SK-N-SH (cell line): Measurements from ENCODE around the gene ADAMTS16. TPM values are rescaled to one million over a fixed set of nuclear protein-coding genes. Genes with fewer than 3 reads are reported as not detected.

ENCODE experiments used
- CTCF ChIA-PET: fragments of 300-600, 350-600 bp; formaldehyde crosslinking; extraction: SDS; loops from one replicate; lab custom pipeline; 2021; lab: Yijun Ruan, JAX
- POLR2A ChIA-PET: fragments of 350-600 bp; sonication (Branson Sonifier 250); formaldehyde crosslinking; extraction: SDS; loops from one replicate; lab custom pipeline; 2020; ENCODE audit warnings: antibody characterized with exemption, inconsistent platforms; lab: Yijun Ruan, JAX
- DNase-seq: peaks from one replicate; pipeline ENCODE4 v3.0.0; 2012
- H2AFZ ChIP-seq: fragments of 200-600 bp; sonication (generic); 2 replicates; pipeline ENCODE4 v1.8.1; 2016; ENCODE audit warnings: antibody characterized with exemption, mild to moderate bottlenecking, low read depth
- H3F3A ChIP-seq: fragments of 200-600 bp; sonication (generic); replicated peaks from 2 replicates; pipeline ENCODE3; 2016; ENCODE audit warnings: antibody characterized with exemption, mild to moderate bottlenecking; ENCODE audit not compliant: insufficient read depth
- H3K27ac ChIP-seq, 2 experiments: fragments of 200-500 bp in 1 of 2; fragments of 200-600 bp in 1 of 2; sonication (Bioruptor generic) in 1 of 2; sonication (generic), shearing (Covaris generic) in 1 of 2; 2 replicates each; pipeline versions ENCODE4 v1.5.1 to v1.6.1; 2014 to 2016; ENCODE audit warnings: low read depth in 2 of 2, inconsistent platforms in 1 of 2, low read length in 1 of 2, mild to moderate bottlenecking in 1 of 2, mixed read lengths in 1 of 2
- H3K27me3 ChIP-seq: fragments of 200-600 bp; sonication (generic), shearing (Covaris generic); 2 replicates; pipeline ENCODE4 v1.6.1; 2016; ENCODE audit warnings: mixed run types; ENCODE audit not compliant: insufficient read depth
- H3K36me3 ChIP-seq, 2 experiments: fragments of 200-500 bp in 1 of 2; fragments of 200-600 bp in 1 of 2; sonication (Bioruptor generic) in 1 of 2; sonication (generic) in 1 of 2; replicated peaks in 1 of 2; 2 replicates each; pipeline versions ENCODE3 to v1.5.1; 2014 to 2016; ENCODE audit warnings: low read length in 1 of 2, mild to moderate bottlenecking in 1 of 2; ENCODE audit not compliant: insufficient read depth in 2 of 2, control insufficient read depth in 1 of 2
- H3K4me1 ChIP-seq, 2 experiments: fragments of 200-500 bp in 1 of 2; fragments of 200-600 bp in 1 of 2; sonication (Bioruptor generic) in 1 of 2; sonication (generic), shearing (Covaris generic) in 1 of 2; 2 replicates each; pipeline versions ENCODE4 v1.5.1 to v1.6.1; 2014 to 2016; ENCODE audit warnings: low read depth in 1 of 2, low read length in 1 of 2, mixed run types in 1 of 2; ENCODE audit not compliant: insufficient read depth in 2 of 2, control insufficient read depth in 1 of 2
- H3K4me2 ChIP-seq: fragments of 200-600 bp; sonication (generic), shearing (Covaris generic); 2 replicates; pipeline ENCODE4 v1.6.1; 2017; ENCODE audit warnings: mixed run types
- H3K4me3 ChIP-seq, 2 experiments: fragments of 200-500 bp in 1 of 2; fragments of 200-600 bp in 1 of 2; sonication (Bioruptor generic) in 1 of 2; sonication (generic), shearing (Covaris generic) in 1 of 2; 2 replicates each; pipeline versions ENCODE4 v1.5.1 to v1.8.1; 2014 to 2016; ENCODE audit warnings: low read depth in 2 of 2, inconsistent platforms in 1 of 2, low read length in 1 of 2, mild to moderate bottlenecking in 1 of 2, mixed read lengths in 1 of 2, moderate library complexity in 1 of 2
- H3K79me2 ChIP-seq: fragments of 200-600 bp; sonication (generic); 2 replicates; pipeline ENCODE4 v1.8.1; 2017; ENCODE audit warnings: mild to moderate bottlenecking; ENCODE audit not compliant: insufficient read depth
- H3K9ac ChIP-seq: fragments of 200-600 bp; sonication (generic); 2 replicates; pipeline ENCODE4 v1.6.1; 2017; ENCODE audit warnings: mixed run types
- H3K9me2 ChIP-seq: fragments of 200-600 bp; sonication (generic); 2 replicates; pipeline ENCODE4 v1.6.1; 2017; ENCODE audit warnings: mixed run types
- H3K9me3 ChIP-seq: fragments of 200-600 bp; sonication (generic); 2 replicates; pipeline ENCODE4 v1.6.1; 2017; ENCODE audit warnings: mixed run types, mild to moderate bottlenecking, moderate library complexity
- H4K20me1 ChIP-seq: fragments of 200-600 bp; sonication (generic); 2 replicates; pipeline ENCODE4 v1.6.1; 2017; ENCODE audit warnings: mild to moderate bottlenecking, mixed run types; ENCODE audit not compliant: insufficient read depth
- CHD2 ChIP-seq: fragments of 150-350 bp; IDR thresholded peaks from 2 replicates; pipeline ENCODE4 v1.6.1; 2018; ENCODE audit warnings: low read length; ENCODE audit not compliant: partially characterized antibody
- CTCF ChIP-seq: fragments of 200-600 bp; sonication (generic); IDR thresholded peaks from 2 replicates; pipeline ENCODE4 v1.6.1; 2017; ENCODE audit warnings: antibody characterized with exemption, mild to moderate bottlenecking, moderate library complexity
- EP300 ChIP-seq, 2 experiments: IDR thresholded peaks; 2 replicates each; pipeline versions ENCODE4 v1.4.0 to v1.6.1; 2012; ENCODE audit warnings: borderline replicate concordance in 1 of 2, low read depth in 1 of 2, low read length in 1 of 2
- EZH2phosphoT487 ChIP-seq: fragments of 200-600 bp; sonication (generic); IDR thresholded peaks from 2 replicates; pipeline ENCODE4 v1.6.1; 2017; ENCODE audit warnings: low read depth, mixed run types, mild to moderate bottlenecking, antibody characterized with exemption, moderate library complexity, borderline replicate concordance
- IRF3 ChIP-seq: fragments of 150-350 bp; IDR thresholded peaks from 2 replicates; pipeline ENCODE4 v1.6.1; 2016; ENCODE audit warnings: mild to moderate bottlenecking, low read depth, low read length
- JUND ChIP-seq: IDR thresholded peaks from 2 replicates; pipeline ENCODE4 v1.4.0; 2012
- NFIC ChIP-seq: IDR thresholded peaks from 2 replicates; pipeline ENCODE4 v1.4.0; 2012; ENCODE audit warnings: borderline replicate concordance
- RCOR1 ChIP-seq: fragments of 150-350 bp; IDR thresholded peaks from 2 replicates; pipeline ENCODE4 v1.6.1; 2017; ENCODE audit warnings: antibody characterized with exemption, low read length
- RXRA ChIP-seq: IDR thresholded peaks from 2 replicates; pipeline ENCODE4 v1.4.0; 2012; ENCODE audit warnings: low read depth, mild to moderate bottlenecking, borderline replicate concordance
- SIN3A ChIP-seq: IDR thresholded peaks from 2 replicates; pipeline ENCODE4 v1.6.1; 2012; ENCODE audit warnings: low read depth, mild to moderate bottlenecking, low read length, moderate library complexity, borderline replicate concordance
- SMC3 ChIP-seq: IDR thresholded peaks from 2 replicates; pipeline ENCODE4 v1.6.1; 2012; ENCODE audit warnings: low read depth, low read length, improper control_type of control experiment
- TAF1 ChIP-seq: IDR thresholded peaks from 2 replicates; pipeline ENCODE4 v1.6.1; 2012; ENCODE audit warnings: low read depth, mild to moderate bottlenecking, low read length, moderate library complexity, borderline replicate concordance
- TCF12 ChIP-seq: IDR thresholded peaks from 2 replicates; pipeline ENCODE4 v1.4.0; 2012
- USF2 ChIP-seq: fragments of 150-350 bp; IDR thresholded peaks from 2 replicates; pipeline ENCODE4 v1.6.1; 2017; ENCODE audit warnings: antibody characterized with exemption, low read length, low read depth, borderline replicate concordance
- YY1 ChIP-seq: IDR thresholded peaks from 2 replicates; pipeline ENCODE4 v1.4.0; 2012; ENCODE audit warnings: low read depth, mild to moderate bottlenecking
- ZBTB33 ChIP-seq: IDR thresholded peaks from 2 replicates; pipeline ENCODE4 v1.4.0; 2012; ENCODE audit warnings: low read depth, borderline replicate concordance
- WGBS: methylation state at CpG from one replicate; pipeline ENCODE4 v1.1.6; 2017; ENCODE audit warnings: low lambda C conversion rate; 5-methylcytosine and 5-hydroxymethylcytosine counted together
- polyA plus RNA-seq, 3 experiments: library from polyadenylated mRNA; depleted of rRNA; stranded (reverse); fragments of >200 nt; gene quantifications; 2 replicates each; pipeline ENCODE4 v1.2.3, GENCODE V29; 2012

ADAMTS16 gene
- polyA plus RNA-seq, 1 of the 3 experiments (the other 2 are of a cell fraction), result not detected

GRCh38 chr5:5165541-5166002, 25.4 kb downstream of the ADAMTS16 start:
- Histone ChIP-seq H2AFZ (no peak overlapping the region), H3K9ac (no peak overlapping the region), H3K9me3 (no peaks in the 10 kb centered on the region), H3K79me2 (no peaks in the 10 kb centered on the region), H3K27ac (no peak overlapping the region)
- ChIA-PET POLR2A (no interaction called here), CTCF (interaction anchor here (0.6 to 1.2 kb wide), 4 partner anchors 8 to 252 kb away, joined by 3 read pairs; no protein-coding TSS in a partner anchor)
- no peak for TF ChIP-seq CTCF
- no peak for TF ChIP-seq IRF3
- no peak for TF ChIP-seq TAF1
- no peak for TF ChIP-seq ZBTB33
- TF ChIP-seq EP300 (IDR thresholded peaks at IDR 0.05; ENCODE audit: borderline replicate concordance in 1 of 2, low read depth in 1 of 2, low read length in 1 of 2), result no peak
- no peak for TF ChIP-seq TCF12
- TF ChIP-seq NFIC, result no peak
- no peak for TF ChIP-seq RCOR1
- TF ChIP-seq JUND, result no peak
- TF ChIP-seq RXRA, result no peak
- TF ChIP-seq SIN3A, result no peak
- TF ChIP-seq CHD2, result no peak
- TF ChIP-seq EZH2phosphoT487, result no peak
- TF ChIP-seq USF2, result no peak
- no peak for TF ChIP-seq YY1
- no peak for TF ChIP-seq SMC3
- TF ChIP-seq, all 33 proteins: peak for 0
- Histone ChIP-seq H4K20me1 (no peaks in the 10 kb centered on the region), H3K4me3 (no peak overlapping the region), H3K9me2 (no peaks in the 10 kb centered on the region), H3K27me3 (no peaks in the 10 kb centered on the region), H3K4me1 (peaks cover 0 to 3% of the 10 kb centered on the region in 2 experiments; a peak in 1 of 4 replicates), H3K36me3 (no peaks in the 10 kb centered on the region), H3F3A (no peaks in the 10 kb centered on the region), H3K4me2 (no peak overlapping the region)
- WGBS, result 76% methylated on average over 9 of the region's 9 CpGs
- no peak for DNase-seq
